HG03442 (cell line): ENCODE measurements around the gene CNTNAP2.
"Not testable (repeated sequence)": the region's sequence is repeated elsewhere in the genome, so short reads cannot be mapped to it uniquely, and the experiment has no call there.

Experiments
- ATAC-seq: cut with Tn5 transposase; IDR thresholded peaks from one replicate; pipeline ENCODE4 v1.9.1; 2021; ENCODE audit warnings: mild to moderate bottlenecking, moderate library complexity; ENCODE audit not compliant: unreplicated experiment

CNTNAP2 gene

GRCh38 chr7:147678943-147679342, 1562.3 kb downstream of the CNTNAP2 start:
- no peak for ATAC-seq

GRCh38 chr7:147681530-147681929, 1564.9 kb downstream of the CNTNAP2 start:
- no peak for ATAC-seq

- no peak for ATAC-seq
These were observed 1584.1 kb downstream of the CNTNAP2 start for GRCh38 chr7:147700702-147701101.

GRCh38 chr7:147707926-147708325, 1591.3 kb downstream of the CNTNAP2 start:
- ATAC-seq = no peak

- no peak for ATAC-seq
These were observed 1592.3 kb downstream of the CNTNAP2 start for GRCh38 chr7:147708871-147709270.

- no peak for ATAC-seq
These were observed 1594.8 kb downstream of the CNTNAP2 start for GRCh38 chr7:147711447-147711846.

GRCh38 chr7:147721962-147722830, 1605.6 kb downstream of the CNTNAP2 start:
- ATAC-seq = no peak

- ATAC-seq = no peak
These were observed 1606.9 kb downstream of the CNTNAP2 start for GRCh38 chr7:147723536-147723935.

- ATAC-seq = no peak
These were observed 1614.7 kb downstream of the CNTNAP2 start for GRCh38 chr7:147731311-147731710.

- not testable (repeated sequence) for ATAC-seq
These were observed 1621.1 kb downstream of the CNTNAP2 start for GRCh38 chr7:147737559-147738214.

GRCh38 chr7:147742301-147742700, 1625.7 kb downstream of the CNTNAP2 start:
- ATAC-seq = no peak

GRCh38 chr7:147756300-147756699, 1639.7 kb downstream of the CNTNAP2 start:
- ATAC-seq = no peak

- no peak for ATAC-seq
These were observed 1642.8 kb downstream of the CNTNAP2 start for GRCh38 chr7:147759327-147759943.

- no peak for ATAC-seq
These were observed 1648.7 kb downstream of the CNTNAP2 start for GRCh38 chr7:147765301-147765700.

GRCh38 chr7:147771344-147771743, 1654.7 kb downstream of the CNTNAP2 start:
- no peak for ATAC-seq

GRCh38 chr7:147774461-147774860, 1657.9 kb downstream of the CNTNAP2 start:
- ATAC-seq = no peak

- ATAC-seq = no peak
These were observed 1659.1 kb downstream of the CNTNAP2 start for GRCh38 chr7:147775516-147776284.

GRCh38 chr7:147777309-147777708, 1660.7 kb downstream of the CNTNAP2 start:
- ATAC-seq = no peak

GRCh38 chr7:147779949-147780348, 1663.3 kb downstream of the CNTNAP2 start:
- no peak for ATAC-seq

GRCh38 chr7:147796581-147796980, 1680.0 kb downstream of the CNTNAP2 start:
- ATAC-seq = no peak

- ATAC-seq = no peak
These were observed 1681.4 kb downstream of the CNTNAP2 start for GRCh38 chr7:147798001-147798400.
